ENCODE data around the gene MAP2K2. TPM values are rescaled to one million over a fixed set of nuclear protein-coding genes. Genes with fewer than 3 reads are reported as not detected.

The MAP2K2 gene
- total RNA-seq, 3 donors from 2014 or later, result 173 to 221 (median 192) TPM

DNA sequence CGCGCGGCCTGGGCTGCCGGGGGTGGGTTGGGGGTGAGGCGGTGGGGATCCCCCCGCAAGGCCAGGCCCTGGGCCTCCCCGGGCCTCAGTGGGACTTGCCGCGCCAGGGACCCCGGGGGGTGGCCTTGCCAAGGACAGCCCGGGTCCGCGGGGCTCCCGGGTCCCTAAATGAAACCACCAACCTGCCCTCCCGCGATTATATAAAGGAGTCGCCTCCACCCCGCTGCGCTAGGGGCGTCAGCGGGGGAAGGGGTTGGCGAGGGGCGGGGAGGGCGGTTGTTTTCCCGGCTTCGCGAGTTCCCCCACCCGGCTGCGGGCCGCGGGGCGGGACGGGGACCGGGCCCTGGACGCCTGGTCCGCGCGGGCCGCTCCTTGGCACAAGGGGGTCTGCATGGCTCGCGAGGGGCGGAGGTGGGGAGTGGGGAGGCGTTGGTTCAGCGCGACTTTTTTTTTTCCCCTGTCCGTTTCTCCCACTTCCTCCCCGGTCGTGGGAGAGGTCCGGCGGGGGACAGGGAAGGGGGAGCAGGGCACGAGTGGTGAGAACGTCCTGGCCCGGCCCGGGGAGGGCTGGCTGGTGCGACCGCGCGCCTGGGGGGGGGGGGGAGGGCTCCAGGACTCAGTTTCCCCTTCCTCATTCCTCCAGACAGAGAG lies 56.4 kb downstream of the MAP2K2 start:
- peak; percentile 1 for ATAC-seq
- intact Hi-C loops (cut with DNase I, micrococcal nuclease), result no loop called here
- peak overlapping the region; percentile 76 for H3K4me3 ChIP-seq
- DNase-seq, result peak in 2 of 3 donors; percentile 72 to 78
- H3K9me3 ChIP-seq, result no peaks in the 10 kb centered on the region
- no peaks in the 10 kb centered on the region for H3K36me3 ChIP-seq (ENCODE audit: low read depth)
- TF ChIP-seq, protein P1, sequence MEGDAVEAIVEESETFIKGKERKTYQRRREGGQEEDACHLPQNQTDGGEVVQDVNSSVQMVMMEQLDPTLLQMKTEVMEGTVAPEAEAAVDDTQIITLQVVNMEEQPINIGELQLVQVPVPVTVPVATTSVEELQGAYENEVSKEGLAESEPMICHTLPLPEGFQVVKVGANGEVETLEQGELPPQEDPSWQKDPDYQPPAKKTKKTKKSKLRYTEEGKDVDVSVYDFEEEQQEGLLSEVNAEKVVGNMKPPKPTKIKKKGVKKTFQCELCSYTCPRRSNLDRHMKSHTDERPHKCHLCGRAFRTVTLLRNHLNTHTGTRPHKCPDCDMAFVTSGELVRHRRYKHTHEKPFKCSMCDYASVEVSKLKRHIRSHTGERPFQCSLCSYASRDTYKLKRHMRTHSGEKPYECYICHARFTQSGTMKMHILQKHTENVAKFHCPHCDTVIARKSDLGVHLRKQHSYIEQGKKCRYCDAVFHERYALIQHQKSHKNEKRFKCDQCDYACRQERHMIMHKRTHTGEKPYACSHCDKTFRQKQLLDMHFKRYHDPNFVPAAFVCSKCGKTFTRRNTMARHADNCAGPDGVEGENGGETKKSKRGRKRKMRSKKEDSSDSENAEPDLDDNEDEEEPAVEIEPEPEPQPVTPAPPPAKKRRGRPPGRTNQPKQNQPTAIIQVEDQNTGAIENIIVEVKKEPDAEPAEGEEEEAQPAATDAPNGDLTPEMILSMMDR (IDR thresholded peaks at IDR 0.05), result no peak
- H3K4me1 ChIP-seq (ENCODE audit: low read depth), result peaks cover 15% of the 10 kb centered on the region

DNA sequence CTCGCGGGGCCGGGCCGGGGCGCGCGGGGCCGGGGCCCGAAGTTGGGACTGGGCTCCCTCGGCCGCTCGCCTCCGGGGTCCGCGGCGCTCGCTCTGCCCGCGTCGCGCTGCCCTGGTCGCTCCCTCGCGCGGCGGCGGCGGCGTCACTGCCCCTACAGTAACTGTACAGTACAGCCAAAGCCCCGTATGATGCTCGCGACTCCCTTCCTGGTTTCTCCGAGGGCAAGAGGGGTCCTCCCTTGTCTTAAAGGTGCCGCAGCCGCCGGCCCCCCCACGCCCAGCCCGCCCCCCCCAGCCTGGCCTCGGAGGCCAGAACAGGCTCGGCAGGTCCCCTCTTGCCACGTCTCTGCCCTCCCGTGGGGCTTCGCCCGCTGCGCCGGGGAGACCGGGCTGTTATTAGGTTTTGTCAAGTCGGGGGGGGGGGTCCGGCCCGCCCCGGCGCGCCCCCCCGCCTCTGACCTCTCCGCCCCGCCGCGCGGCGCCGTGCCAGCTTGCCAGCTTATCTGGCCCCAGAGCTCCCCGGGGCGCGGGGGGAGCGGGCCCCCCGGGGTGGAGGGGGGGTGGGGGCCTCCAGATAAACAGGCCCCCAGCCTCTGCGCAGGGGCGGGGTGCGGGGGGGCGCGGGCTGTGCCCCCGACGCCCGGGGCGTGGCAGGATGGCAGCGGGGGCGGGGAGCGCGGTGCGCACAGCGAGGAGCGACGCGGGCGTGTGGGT lies 57.1 kb downstream of the MAP2K2 start, which contains the start of gene ZBTB7A:
ZBTB7A (minus strand) TSS at position 218 of the 714 bp plus-strand sequence. CDS start 11,667 bp downstream, outside the sequence.
- intact Hi-C loops (cut with DNase I, micrococcal nuclease), result no loop called here
- Histone ChIP-seq H3K36me3 (ENCODE audit: low read depth) (no peaks in the 10 kb centered on the region), H3K4me3 (peak within 1 kb of the TSS; percentile 76), H3K9me3 (no peaks in the 10 kb centered on the region), H3K4me1 (ENCODE audit: low read depth) (peaks cover 22% of the 10 kb centered on the region)
- ATAC-seq, result peak; percentile 45
- DNase-seq, result peak; percentile 89 to 94 (median 94)
- TF ChIP-seq, protein P1 (IDR thresholded peaks at IDR 0.05), result no peak

DNA sequence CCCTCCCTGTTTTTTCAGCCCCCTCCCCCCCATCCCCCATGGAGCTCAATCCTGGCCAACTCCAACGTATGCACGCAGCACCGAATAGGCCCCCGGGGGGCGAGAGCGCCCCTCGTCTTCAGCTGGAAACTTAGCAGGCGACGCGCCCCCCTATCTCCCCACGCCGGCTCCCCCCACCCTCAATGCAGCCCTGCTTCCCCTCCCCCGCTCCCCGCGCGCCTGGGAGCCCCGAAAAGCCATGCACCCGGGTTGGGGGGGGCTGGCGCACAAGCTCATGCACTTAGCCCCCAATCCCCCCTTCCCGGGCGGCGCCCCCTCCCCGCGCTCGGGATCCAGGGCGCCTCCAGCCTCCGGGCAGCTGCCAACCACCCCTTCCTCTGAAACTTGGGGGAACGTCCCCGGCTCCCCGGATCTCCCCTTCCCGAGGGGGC lies 57.7 kb downstream of the MAP2K2 start:
- DNase-seq (peak in 2 of 3 donors; percentile 74 to 81), ATAC-seq (no peak)
- no peaks in the 10 kb centered on the region for H3K9me3 ChIP-seq
- H3K36me3 ChIP-seq (ENCODE audit: low read depth), result no peaks in the 10 kb centered on the region
- intact Hi-C loops (cut with DNase I, micrococcal nuclease), result no loop called here
- peak overlapping the region; percentile 76 for H3K4me3 ChIP-seq
- TF ChIP-seq, protein P1 (IDR thresholded peaks at IDR 0.05), result no peak
- peaks cover 29% of the 10 kb centered on the region for H3K4me1 ChIP-seq (ENCODE audit: low read depth)

DNA sequence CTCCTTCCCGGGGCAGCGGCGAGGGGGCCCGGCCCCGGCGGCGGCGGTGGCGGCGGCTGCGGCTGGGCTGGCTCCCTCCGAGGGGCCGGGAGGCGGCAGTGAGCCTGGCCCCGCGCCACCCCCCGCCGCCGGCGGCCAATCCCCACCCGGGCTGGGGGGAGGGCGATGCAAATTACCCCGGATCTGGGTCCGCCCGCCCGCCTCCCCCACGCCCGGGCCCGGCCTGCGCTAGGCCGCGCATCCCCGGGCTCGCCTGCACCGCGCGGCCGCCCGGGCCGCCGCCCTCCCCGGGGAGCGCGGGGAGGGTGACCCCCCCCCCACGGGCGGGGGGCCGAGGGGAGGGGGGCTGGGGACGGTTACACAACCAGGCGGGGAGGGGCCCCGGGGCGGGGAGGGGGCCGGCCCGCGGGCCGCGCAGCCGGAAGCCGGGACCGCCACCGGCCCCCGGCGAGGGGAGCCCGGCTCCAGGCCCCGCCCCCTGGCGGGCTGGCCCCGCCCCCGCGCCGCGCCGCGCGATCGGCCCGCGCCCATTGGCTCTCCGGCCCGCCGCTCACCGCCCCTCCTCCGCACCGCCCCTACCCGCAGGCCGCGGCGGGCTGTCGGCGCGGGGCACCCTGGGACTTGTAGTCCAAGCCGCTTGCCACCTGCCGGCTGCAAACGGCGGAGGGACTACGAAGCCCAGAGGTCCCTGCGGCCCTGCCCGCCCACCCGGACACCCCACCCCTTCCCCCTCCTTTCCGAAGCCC lies 58.3 kb downstream of the MAP2K2 start:
- Histone ChIP-seq H3K4me1 (ENCODE audit: low read depth) (peaks cover 34% of the 10 kb centered on the region), H3K4me3 (peak overlapping the region; percentile 76)
- TF ChIP-seq, protein P1 (IDR thresholded peaks at IDR 0.05), result no peak

DNA sequence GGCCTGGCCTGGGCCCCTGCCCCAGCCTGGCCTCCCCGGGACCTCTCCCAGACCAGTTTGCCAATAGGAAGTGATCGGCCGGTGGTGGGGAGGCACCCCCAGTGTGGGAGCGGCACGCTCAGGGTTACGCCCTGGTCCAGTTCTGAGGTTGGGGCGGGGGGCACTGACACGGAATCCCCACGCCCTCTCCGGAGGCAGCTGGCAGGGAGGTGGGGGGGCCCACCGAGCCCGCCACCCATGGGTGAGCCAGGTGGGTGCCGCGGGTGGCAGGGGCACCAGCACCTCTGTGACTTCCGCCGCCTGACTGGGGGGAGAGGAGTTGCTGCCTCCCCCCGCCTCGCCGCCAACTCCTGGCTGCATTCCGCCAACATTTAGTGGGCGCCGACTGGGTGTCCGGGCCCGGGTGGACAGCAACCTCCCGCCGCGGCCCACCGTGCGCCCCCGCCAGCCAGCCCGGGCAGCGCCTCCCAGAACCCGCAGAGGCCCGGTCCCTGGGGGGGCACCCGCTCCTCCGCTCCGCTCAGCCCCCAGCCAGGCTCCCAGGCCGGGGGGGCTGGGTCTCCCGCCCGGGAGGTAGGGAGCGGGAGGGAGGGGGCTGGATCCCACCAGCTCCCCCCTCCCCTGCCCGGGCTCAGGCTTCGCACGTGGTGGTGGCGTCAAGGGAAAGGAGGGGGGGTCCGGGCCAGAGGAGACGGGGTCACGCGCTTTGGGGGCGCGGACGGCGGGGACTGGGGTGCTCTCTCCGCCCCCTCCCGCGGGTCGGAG lies 59.2 kb downstream of the MAP2K2 start:
- ATAC-seq, result no peak
- peaks cover 44% of the 10 kb centered on the region for H3K4me1 ChIP-seq (ENCODE audit: low read depth)
- H3K36me3 ChIP-seq (ENCODE audit: low read depth), result no peaks in the 10 kb centered on the region
- TF ChIP-seq, protein P1 (IDR thresholded peaks at IDR 0.05), result no peak
- DNase-seq, result peak; percentile 68 to 86 (median 81)
- no peaks in the 10 kb centered on the region for H3K9me3 ChIP-seq
- intact Hi-C loops (cut with DNase I, micrococcal nuclease), result no loop called here
- H3K4me3 ChIP-seq, result peak overlapping the region; percentile 73

More for the DNA sequence above, 58.3 kb downstream of the MAP2K2 start:
- intact Hi-C loops (cut with DNase I, micrococcal nuclease), result no loop called here
- ATAC-seq, result peak; percentile 62
- no peaks in the 10 kb centered on the region for H3K9me3 ChIP-seq
- peak; percentile 94 to 99 (median 98) for DNase-seq
- H3K36me3 ChIP-seq (ENCODE audit: low read depth), result no peaks in the 10 kb centered on the region

All from mucosa of descending colon (tissue), 3 donors.